HG03159 (cell line): ENCODE data around the gene DIS3L2.
"Not testable (repeated sequence)": the region's sequence is repeated elsewhere in the genome, so short reads cannot be mapped to it uniquely, and the experiment has no call there.

Experiments
- ATAC-seq: cut with Tn5 transposase; IDR thresholded peaks from one replicate; pipeline ENCODE4 v1.9.1; 2021; ENCODE audit warnings: mild to moderate bottlenecking, moderate library complexity; ENCODE audit not compliant: unreplicated experiment

DIS3L2 gene

DNA sequence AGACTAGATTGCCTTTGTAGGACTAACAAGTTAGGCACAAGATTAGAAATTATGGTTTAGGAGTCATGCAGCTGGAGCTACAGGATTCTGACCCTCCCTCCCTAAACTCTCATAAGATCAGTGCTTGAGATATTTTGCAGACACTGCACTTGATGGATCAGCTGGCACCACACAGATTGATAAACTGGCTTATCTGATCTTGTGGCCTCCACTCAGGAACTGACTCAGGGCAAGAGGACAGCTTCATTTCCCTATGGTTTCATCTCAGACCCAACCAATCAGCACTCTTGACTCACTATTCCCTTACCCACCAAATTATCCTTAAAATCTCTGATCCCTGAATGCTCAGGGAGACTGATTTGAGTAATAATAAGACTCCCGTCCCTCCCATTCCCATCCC is 152.3 kb downstream of the DIS3L2 start:
- no peak for ATAC-seq

DNA sequence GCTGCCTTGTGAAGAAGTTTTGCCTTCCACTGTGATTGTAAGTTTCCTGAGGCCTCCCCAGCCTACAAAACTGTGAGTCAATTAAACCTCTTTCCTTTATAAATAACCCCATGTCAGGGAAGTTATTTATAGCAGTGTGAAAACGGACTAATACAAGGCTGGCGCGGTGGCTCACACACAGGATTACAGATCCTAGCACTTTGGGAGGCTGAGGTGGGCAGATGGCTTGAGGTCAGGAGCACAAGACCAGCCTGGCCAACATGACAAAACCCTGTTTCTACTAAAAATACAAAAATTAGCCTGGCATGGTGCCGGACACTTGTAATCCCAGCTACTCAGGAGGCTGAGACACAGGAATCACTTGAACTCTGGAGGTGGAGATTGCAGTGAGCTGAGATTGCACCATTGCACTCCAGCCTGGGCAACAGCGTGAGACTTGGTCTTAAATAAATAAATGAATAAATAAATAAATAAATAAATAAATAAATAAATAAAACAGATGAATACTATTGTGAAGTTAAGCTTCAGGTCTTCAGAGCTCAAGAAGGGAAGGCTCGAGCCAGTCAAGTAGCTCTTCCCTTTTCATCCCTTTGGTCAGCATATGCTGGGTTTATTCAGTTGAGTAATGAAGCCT is 154.3 kb downstream of the DIS3L2 start:
- not testable (repeated sequence) for ATAC-seq

DNA sequence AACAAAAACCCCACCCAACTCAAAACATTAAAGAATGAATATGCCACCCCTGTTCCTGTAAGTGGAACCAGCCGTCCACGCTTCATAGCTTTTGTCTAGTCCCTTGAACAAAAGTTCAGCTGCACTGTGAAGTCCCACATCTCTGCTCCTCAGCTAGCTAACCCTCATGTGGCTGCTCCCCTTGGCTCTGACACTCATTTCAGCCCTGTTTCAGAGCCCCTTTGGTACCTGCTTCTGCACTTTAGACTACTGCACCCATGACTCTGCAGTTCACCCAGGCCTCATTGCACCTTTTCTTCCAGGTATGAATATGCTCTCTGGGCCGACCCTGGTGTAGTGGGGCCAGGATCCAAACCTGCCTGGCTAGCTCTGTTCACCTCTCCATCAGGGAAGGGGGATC is 155.3 kb downstream of the DIS3L2 start:
- ATAC-seq = no peak

DNA sequence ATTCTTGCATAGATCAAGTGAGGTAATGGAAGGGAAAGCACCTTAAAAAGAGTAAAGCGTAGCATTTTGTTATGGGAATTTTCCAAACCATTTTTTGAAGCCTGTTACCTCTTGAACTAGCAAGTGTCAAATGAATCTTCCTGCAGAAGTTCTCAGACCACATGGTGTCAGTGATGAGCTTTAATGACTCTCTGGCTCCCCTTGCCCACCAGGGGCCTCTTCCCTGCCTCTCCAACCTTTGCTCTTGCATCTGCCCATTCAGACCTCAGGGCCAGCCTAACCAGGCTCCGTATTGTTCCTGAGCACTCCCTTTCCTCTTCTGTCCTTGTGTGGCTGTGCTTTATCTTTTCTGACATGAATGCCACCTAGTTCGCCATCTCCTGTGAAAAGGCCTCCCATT is 155.9 kb downstream of the DIS3L2 start:
- ATAC-seq = no peak

DNA sequence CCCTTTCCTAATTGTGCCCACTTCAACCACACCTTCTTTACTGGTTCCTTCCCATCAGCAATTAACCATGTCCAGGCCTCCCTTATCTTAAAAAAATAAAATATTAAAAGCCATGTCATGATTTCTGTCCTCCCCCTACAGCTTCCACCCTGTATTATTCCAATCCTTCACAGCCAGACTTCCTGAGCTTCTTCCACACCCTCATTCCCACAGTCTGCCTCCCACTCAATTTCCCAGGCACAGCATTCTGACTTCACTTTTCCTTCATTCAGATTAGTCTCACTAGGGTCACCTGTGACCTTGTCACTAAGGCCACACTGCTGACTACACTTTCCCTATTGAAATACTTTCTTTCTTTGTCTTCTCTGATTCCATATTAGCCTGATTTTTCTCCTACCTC is 159.4 kb downstream of the DIS3L2 start:
- no peak for ATAC-seq

DNA sequence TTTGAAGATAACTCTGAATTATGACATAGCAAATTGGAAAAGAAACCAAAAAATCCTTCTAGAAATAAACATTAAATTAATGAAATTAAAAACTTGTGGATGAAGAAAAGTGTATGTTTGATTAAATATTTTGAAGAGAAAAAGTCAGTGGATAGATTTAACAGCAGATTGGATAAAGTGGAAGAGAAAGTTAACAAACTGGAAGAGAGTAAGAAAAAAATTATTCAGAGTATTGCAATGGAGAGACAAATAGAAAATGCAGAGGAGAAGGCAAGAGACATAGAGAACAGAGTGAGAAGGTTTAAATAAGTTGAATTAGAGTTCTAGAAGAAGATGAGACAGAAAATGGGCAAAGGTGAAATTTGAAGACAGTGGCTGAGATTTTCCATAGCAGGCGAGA is 162.8 kb downstream of the DIS3L2 start:
- no peak for ATAC-seq

DNA sequence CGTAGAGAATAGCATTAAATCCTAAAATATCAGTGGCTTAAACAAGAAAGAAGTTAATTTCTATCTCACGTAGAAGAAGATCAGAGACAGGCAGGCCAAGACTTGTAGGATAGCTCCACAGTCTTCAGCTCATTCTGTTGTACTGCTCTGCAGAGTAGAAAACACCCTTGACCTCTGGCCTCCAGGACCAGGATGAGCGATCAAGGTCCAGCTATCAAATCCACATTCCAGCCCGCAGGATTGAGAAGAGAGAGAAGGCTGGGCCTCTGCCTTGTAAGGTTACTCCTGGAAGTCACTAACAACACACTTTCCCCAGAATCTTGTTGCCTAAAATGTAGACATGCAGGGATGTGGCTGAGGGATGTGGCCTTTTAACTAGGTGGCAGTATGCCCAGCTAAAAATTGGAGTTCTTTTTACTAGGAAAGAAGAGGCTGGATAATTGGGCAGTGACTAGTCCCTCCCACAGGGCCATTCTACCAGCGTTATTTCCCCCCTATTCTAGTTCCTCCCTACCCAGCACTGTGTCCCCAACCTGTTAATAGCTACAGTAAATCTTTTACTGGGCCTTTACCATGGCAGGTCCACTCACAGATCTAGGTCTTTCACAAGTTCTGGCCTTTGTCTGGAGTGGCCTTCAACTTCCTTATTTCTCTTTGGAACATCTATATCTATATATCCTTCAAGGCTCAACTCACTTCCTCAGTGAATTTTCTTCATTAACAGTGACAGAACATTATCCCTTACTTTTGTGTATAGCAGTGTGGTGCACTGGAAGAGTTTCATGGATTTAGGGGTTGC is 165.0 kb downstream of the DIS3L2 start:
- ATAC-seq = no peak

DNA sequence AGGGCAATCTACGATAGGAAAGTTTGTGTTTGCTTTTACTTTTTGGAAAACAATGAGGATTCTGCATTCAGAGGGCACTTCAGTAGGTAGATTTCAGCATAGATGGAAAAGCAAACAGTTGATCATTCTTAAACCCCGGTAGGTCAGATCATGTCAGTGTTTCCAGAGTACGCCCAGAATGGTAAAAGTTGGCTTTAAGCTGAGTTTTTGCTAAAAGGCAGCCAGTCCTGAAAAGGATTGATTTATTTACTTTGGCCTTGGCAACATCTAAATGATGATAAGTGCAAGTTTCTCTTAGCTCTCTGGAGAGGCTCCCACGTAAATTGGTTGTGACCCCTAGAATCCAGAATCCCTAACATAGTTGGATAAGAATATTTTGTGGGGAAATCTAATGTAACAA is 168.0 kb downstream of the DIS3L2 start:
- no peak for ATAC-seq

DNA sequence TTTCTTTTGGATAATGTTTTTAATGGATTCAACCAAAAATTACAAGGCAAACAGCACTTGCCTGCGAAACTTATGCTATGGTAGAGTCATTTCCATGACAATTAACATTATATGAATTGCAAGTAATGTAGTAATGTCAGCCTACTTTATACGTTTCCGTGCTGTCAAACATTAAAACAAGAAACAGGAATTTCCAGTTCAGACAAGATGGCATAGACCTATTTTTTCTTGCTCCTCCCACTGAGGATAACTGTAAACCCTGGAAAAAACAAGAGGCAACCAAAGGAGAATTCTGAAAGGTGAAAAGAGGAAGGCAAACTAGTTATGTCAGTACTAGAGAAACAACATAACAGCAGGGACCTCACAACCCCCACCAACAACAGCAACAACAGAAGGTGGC is 170.7 kb downstream of the DIS3L2 start:
- ATAC-seq = no peak

DNA sequence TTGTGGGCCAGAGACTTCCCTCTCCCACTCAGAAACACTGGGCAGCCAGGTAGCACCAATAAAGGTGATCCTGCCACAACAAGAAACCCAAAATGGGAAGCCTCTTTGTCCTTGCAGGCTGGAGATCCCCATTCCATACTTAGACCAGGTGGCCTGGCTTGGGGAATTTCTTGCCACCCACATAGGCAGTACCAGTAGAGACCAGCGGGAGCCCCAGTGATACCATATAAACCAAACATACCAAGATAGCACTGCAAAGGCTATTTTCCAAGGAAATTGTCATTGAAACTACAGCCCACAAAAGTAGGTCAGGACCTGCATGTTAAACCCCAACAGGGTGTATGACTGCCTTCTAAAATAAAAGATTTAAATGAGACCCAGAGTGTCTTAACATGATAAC is 171.6 kb downstream of the DIS3L2 start:
- ATAC-seq = no peak

DNA sequence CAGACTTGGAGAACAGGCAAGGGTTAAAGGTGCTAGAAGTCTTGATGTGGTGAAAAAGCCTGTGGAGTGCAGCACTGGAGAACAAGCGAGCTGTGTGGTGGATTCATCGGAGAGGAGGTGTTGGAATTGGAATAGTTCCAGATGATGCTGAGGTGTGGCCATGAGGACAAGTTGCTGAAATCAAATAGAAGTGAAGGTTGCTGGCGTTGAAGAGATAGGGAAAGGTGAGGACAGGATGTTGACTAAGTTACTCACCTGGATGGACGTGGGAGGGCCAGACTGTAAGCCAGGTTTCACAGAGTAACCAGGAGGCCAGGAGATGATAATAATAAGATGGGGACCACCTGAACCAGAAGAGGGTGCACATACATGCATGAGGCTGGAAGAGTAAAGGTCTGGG is 173.4 kb downstream of the DIS3L2 start:
- ATAC-seq = no peak

DNA sequence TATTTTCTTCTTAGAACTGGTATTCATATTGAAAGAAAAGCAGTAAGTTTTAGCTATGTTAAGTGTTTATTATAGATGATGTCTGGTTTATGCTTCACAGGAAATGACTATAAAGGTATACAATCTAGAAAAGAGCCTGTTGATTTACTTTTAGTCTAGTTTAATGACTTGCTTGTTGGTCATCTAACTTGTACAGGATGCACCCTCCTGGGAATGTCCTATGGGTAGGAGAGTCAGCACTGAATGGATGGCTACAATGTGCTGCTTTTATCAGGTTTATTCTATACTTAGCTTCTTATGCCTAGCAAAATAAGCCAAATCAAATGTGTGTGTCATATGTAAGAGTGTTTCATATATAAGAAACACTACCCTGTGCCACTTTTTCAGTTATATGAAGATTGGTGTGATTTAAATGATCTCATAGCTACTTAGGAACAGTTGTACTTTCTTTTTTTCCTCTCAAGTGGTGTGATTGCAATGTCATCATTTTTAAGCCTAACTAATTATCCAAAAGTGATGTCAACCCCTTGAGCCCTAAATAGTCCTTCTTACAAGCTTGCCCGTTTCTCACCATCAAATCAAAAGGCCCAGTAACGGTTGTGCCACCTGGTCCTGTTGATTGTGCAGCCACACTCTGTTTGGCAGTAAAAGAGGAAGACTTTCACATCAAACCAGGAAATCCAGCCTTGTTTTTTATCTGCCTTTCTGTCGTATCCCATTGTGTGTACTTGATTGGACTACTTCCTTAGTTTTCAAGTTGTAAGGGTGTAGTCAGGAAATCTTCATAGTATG is 176.0 kb downstream of the DIS3L2 start:
- no peak for ATAC-seq

DNA sequence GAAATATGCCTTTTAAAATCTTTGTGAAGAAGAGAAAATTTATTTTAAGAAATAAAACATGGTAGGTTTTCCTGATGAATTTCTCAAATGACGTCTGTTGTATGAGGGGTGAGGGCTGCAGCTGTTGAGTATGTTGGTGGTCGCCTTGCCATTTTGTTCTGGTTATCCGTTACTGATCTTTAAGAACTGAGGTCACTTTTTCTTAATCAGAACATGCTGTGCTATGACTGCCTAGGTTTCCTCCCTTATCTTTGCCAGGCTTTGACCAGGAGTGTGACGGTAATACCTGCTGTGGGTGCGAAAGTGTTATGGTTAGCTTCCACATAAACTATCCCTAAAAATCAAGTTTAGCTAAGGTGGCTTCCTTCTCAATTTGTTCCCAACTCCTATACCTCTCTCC is 176.9 kb downstream of the DIS3L2 start:
- no peak for ATAC-seq

DNA sequence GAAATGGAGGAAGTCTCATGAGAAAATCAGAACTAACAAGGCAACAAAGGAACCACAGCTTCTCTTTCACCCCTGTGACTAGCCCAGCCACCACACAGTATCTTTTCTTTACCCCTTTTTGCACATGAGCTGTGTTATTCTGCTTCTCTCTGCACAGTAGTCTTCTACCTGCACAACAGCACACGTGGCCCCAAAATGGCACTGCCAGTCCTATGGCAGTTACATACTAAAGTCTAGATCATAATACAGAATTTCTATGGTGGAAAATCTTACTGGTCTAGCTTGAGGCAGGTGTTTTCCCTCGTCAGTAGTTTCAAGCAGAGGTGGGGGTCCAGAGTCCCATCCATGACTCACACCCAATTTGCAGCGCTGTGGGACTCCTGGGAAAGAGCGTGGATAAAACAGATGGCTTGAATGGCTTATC is 177.7 kb downstream of the DIS3L2 start:
- no peak for ATAC-seq

DNA sequence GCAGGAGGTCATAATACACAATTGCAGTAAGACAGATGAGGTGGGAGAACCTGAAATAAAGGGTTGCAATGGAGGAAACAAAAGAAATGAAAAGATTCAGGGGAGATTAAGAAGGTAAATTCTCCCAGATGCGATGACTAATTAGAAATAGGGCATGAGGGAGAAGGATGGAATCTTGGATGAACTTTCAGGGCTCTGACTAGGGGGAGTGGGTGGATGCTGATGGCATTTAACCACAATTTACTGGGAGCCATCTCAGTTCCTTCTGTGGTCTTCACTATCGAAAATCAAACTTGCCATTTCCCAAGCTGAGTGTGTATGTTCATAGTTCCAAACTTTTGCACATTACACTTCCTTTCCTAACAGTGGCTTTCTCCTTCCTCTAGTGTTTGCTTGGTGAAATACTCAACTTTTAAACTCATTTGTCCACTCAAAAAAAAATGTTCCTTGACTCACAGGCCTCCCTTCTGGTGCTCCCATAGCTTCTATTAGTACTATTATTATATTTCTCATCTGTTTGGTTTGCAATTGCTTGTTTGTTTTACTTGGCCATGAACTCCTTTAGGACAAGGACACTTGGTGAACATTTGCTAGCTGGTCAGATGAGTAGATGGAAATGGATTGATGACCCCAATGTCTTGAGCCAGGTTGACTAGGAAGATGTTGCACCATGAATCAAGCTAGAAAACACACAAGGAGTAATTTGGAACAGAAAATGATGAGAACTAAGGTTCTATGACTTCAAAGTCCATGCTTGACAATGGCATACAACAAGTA is 178.5 kb downstream of the DIS3L2 start:
- no peak for ATAC-seq

DNA sequence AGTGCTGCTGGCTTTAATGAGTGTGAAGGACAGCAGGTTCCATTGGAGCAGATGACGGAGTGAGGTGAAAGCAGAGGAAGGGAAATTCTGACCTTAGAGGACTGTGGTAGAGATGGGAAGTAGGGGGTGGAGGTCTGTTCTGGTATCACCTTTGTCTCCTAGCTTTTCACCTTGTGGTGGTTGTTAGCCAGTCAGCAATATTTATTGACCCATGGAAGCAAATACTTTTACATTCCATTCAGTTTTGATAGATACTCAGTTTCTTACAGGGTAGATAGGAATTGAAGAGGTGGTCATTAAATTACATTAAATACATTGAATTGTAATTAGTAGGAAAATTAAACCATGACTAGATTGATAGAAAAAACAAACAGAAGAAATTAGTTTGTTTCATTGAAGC is 180.1 kb downstream of the DIS3L2 start:
- ATAC-seq = no peak

DNA sequence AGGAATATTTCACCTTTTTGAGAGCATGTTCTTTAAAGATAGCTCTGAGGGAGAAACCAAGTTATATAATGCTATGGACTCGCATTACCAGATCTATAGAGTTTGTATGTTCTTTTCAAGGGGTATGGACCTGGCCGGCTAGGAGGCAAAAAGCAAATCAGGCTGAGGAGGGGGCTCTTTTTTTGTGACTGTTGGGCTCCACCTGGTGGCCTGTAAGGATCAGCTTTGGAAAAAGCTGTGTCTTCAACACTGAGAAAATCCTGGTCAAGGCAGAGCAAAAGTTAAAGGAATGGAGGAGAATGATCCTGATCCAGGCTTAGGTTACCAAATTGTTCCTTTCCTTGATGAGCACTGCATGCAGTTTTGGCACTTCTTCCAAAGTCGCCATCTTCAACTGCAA is 180.5 kb downstream of the DIS3L2 start:
- no peak for ATAC-seq

DNA sequence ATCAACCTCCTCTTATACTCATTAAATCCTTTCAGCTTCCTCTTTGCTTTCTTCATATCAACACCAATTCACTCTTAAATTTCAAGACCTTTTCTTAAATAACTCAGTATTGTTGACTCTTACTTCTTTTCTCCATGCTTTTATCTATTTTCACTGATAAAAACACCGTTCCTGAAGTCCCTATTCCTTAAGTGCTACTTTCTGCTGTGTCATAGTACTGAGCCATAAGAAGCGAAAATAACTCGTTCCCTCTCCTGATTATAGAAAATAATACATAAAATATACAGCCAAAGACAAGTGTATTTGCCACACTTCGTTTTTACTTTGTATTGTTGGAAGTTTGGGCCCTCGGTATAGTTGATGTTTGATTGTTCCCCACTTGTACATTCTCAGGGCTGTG is 181.0 kb downstream of the DIS3L2 start:
- no peak for ATAC-seq

DNA sequence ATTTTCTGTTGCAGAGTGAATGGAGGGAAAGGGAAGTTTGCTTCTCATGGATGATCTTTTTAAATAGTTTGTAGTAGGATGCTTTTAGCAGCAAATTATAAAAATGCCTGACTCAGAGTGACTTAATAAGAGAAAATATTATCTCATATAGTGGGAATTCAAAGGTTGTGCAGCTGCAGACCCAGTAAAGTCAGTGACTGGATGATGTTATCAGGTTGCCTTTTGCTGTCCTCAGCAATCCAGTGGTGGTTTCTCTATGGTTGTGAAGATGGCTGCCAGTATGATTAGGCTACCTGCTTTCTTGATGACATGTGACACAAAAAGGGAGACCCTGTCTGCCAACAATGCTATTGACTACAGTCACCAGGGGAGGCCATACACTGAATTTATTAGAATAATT is 184.8 kb downstream of the DIS3L2 start:
- no peak for ATAC-seq

DNA sequence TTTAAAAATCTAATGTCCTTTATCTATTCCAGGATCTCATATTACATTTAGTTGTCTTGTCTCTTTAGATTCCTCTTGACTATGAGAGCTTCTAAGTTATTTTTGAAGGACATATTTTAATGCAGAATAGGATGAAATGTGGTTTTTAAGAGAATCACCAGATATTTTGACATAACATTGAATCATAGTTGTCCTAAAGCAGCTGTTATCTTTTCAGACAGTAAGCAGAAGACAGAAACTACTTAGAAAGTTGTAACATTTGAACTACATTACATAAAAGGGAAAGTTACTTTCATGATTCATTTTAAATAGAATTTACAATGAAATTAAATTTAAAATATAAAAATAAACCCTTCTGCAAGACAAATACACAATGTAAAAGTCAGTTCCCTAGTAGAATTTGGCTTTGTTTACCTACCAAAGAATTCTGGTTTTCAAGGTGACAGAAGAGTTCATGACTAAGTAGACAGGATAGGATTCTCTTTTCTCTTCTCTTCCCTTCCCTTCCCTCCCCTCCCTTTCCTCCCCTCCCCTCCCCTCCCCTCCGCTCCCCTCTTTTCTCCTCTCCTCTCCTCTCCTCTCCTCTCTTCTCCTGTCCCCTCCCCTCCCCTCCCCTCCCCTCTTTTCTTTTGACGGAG is 186.0 kb downstream of the DIS3L2 start:
- no peak for ATAC-seq

DNA sequence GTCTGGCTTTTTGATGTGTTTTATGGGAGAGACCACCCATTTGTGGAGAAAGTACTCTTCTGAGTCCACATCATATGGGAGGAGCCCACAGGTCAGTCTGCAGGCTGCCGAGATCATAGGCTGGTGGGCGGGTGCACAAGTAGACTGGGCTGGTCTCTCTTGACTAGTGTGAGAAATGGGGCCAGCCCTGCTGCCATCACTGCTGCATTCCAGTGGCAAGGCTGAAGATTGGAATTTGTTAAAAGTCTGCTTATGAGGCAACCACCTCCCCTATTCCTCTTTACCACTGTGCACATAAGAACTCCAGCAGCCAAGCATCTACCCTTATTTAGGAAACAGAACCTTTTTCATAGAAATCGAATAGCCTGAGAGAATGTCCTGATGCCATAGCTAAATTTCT is 200.7 kb downstream of the DIS3L2 start:
- ATAC-seq = no peak
